KMS-11 (cell line): Measurements from ENCODE around the gene RPUSD4.

Experiments
- H2AFZ ChIP-seq: fragments of 200-600 bp; sonication (generic); 2 replicates; pipeline ENCODE4 v1.6.1; 2016; ENCODE audit warnings: antibody characterized with exemption, mixed run types, low read depth
- H3K27ac ChIP-seq: fragments of 200-600 bp; sonication (generic); 2 replicates; pipeline ENCODE4 v1.6.1; 2016; ENCODE audit warnings: mild to moderate bottlenecking, mixed run types
- H3K27me3 ChIP-seq: fragments of 200-600 bp; sonication (generic); 2 replicates; pipeline ENCODE4 v1.6.1; 2017; ENCODE audit warnings: mild to moderate bottlenecking, low read depth, mixed run types, moderate library complexity; ENCODE audit not compliant: insufficient read depth
- H3K36me3 ChIP-seq: fragments of 200-600 bp; sonication (generic); 2 replicates; pipeline ENCODE4 v1.6.1; 2017; ENCODE audit warnings: mild to moderate bottlenecking, mixed run types; ENCODE audit not compliant: insufficient read depth
- H3K4me1 ChIP-seq: fragments of 200-600 bp; sonication (generic); 2 replicates; pipeline ENCODE4 v1.6.1; 2016; ENCODE audit warnings: mild to moderate bottlenecking, low read depth, mixed run types; ENCODE audit not compliant: poor library complexity, severe bottlenecking
- H3K4me2 ChIP-seq: fragments of 200-600 bp; sonication (generic); 2 replicates; pipeline ENCODE4 v1.7.0; 2016; ENCODE audit warnings: mild to moderate bottlenecking, mixed run types
- H3K4me3 ChIP-seq: fragments of 200-600 bp; sonication (generic); IDR thresholded peaks from 2 replicates; pipeline ENCODE4 v1.6.1; 2017; ENCODE audit warnings: low read depth, low read length, mixed read lengths; ENCODE audit not compliant: insufficient read depth
- H3K79me2 ChIP-seq: fragments of 200-600 bp; sonication (generic); 2 replicates; pipeline ENCODE4 v1.6.1; 2016; ENCODE audit warnings: low read depth, mixed run types; ENCODE audit not compliant: insufficient read depth
- H3K9ac ChIP-seq: fragments of 200-600 bp; sonication (generic); 2 replicates; pipeline ENCODE4 v1.6.1; 2016; ENCODE audit warnings: mild to moderate bottlenecking, mixed run types
- H4K20me1 ChIP-seq: fragments of 200-600 bp; sonication (generic); 2 replicates; pipeline ENCODE4 v1.6.1; 2016; ENCODE audit warnings: mild to moderate bottlenecking, mixed run types; ENCODE audit not compliant: insufficient read depth
- TF ChIP-seq, protein P1 (sequence below): fragments of 200-600 bp; sonication (generic); conservative IDR thresholded peaks from 2 replicates; pipeline ENCODE4 v1.6.1; 2017; ENCODE audit warnings: low read depth, mild to moderate bottlenecking, antibody characterized with exemption, low read length, moderate library complexity, mixed read lengths

RPUSD4 gene

GRCh38 chr11:126225295-126225665 lies 13.8 kb upstream of the RPUSD4 start:
- no peaks in the 10 kb centered on the region for H4K20me1 ChIP-seq
- H3K27ac ChIP-seq, result no peak overlapping the region
- no peak overlapping the region for H3K9ac ChIP-seq
- no peak overlapping the region for H2AFZ ChIP-seq
- H3K79me2 ChIP-seq, result peaks cover 24% of the 10 kb centered on the region; the same call in 1 of the 2 replicates
- H3K4me3 ChIP-seq, result no peak overlapping the region
- H3K4me1 ChIP-seq, result peaks cover 7% of the 10 kb centered on the region
- no peaks in the 10 kb centered on the region for H3K36me3 ChIP-seq
- TF ChIP-seq, protein P1, sequence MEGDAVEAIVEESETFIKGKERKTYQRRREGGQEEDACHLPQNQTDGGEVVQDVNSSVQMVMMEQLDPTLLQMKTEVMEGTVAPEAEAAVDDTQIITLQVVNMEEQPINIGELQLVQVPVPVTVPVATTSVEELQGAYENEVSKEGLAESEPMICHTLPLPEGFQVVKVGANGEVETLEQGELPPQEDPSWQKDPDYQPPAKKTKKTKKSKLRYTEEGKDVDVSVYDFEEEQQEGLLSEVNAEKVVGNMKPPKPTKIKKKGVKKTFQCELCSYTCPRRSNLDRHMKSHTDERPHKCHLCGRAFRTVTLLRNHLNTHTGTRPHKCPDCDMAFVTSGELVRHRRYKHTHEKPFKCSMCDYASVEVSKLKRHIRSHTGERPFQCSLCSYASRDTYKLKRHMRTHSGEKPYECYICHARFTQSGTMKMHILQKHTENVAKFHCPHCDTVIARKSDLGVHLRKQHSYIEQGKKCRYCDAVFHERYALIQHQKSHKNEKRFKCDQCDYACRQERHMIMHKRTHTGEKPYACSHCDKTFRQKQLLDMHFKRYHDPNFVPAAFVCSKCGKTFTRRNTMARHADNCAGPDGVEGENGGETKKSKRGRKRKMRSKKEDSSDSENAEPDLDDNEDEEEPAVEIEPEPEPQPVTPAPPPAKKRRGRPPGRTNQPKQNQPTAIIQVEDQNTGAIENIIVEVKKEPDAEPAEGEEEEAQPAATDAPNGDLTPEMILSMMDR, result no peak
- no peaks in the 10 kb centered on the region for H3K27me3 ChIP-seq
- no peak overlapping the region for H3K4me2 ChIP-seq

- Histone ChIP-seq H3K4me1 (peaks cover 8% of the 10 kb centered on the region), H3K9ac (no peak overlapping the region), H3K79me2 (peaks cover 29% of the 10 kb centered on the region; the same call in 1 of the 2 replicates), H4K20me1 (no peaks in the 10 kb centered on the region), H2AFZ (no peak overlapping the region), H3K27me3 (no peaks in the 10 kb centered on the region), H3K4me2 (no peak overlapping the region), H3K27ac (no peak overlapping the region), H3K36me3 (no peaks in the 10 kb centered on the region), H3K4me3 (no peak overlapping the region)
- TF ChIP-seq, protein P1, result no peak
Observed at GRCh38 chr11:126224647-126225294, 13.3 kb upstream of the RPUSD4 start.

- H4K20me1 ChIP-seq, result no peaks in the 10 kb centered on the region
- peaks cover 63% of the 10 kb centered on the region; the same call in 1 of the 2 replicates for H3K79me2 ChIP-seq
- H3K27me3 ChIP-seq, result no peaks in the 10 kb centered on the region
- no peak overlapping the region for H3K27ac ChIP-seq
- H3K4me2 ChIP-seq, result no peak overlapping the region
- no peak overlapping the region for H2AFZ ChIP-seq
- no peak overlapping the region for H3K4me3 ChIP-seq
- H3K4me1 ChIP-seq, result peaks cover 60% of the 10 kb centered on the region
- TF ChIP-seq, protein P1, result no peak
- H3K9ac ChIP-seq, result no peak overlapping the region
- no peaks in the 10 kb centered on the region for H3K36me3 ChIP-seq
Observed at GRCh38 chr11:126219547-126219946, 8.1 kb upstream of the RPUSD4 start.

- H3K4me3 ChIP-seq, result no peak overlapping the region
- no peak overlapping the region for H2AFZ ChIP-seq
- H3K9ac ChIP-seq, result no peak overlapping the region
- TF ChIP-seq, protein P1, result no peak
- H3K27ac ChIP-seq, result no peak overlapping the region; the same call in 1 of the 2 replicates
- H3K79me2 ChIP-seq, result peaks cover 78% of the 10 kb centered on the region; the same call in 1 of the 2 replicates
- H4K20me1 ChIP-seq, result no peaks in the 10 kb centered on the region
- H3K4me1 ChIP-seq, result peaks cover 75% of the 10 kb centered on the region
- no peaks in the 10 kb centered on the region for H3K27me3 ChIP-seq
- H3K36me3 ChIP-seq, result no peaks in the 10 kb centered on the region
- H3K4me2 ChIP-seq, result peak overlapping the region; percentile 35
Observed at GRCh38 chr11:126217491-126217890, 6.0 kb upstream of the RPUSD4 start.
